GM23248 (cell line): Measurements from ENCODE around the gene LONP2. TPM values are rescaled to one million over a fixed set of nuclear protein-coding genes. Genes with fewer than 3 reads are reported as not detected.

Source experiments
- DNase-seq: peaks from one replicate; pipeline ENCODE4 v3.0.0-alpha.2; 2015
- H2AFZ ChIP-seq: fragments of 200-600 bp; sonication (generic); 2 replicates; pipeline ENCODE4 v1.6.1; 2016; ENCODE audit warnings: antibody characterized with exemption
- H3F3A ChIP-seq: fragments of 200-600 bp; sonication (generic); 2 replicates; pipeline ENCODE4 v1.6.1; 2016; ENCODE audit warnings: mild to moderate bottlenecking, antibody characterized with exemption, mixed run types; ENCODE audit not compliant: insufficient read depth
- H3K27ac ChIP-seq: fragments of 200-600 bp; sonication (generic); 2 replicates; pipeline ENCODE4 v1.5.1; 2016; ENCODE audit warnings: mild to moderate bottlenecking
- H3K27me3 ChIP-seq: fragments of 200-600 bp; sonication (generic); replicated peaks from 2 replicates; pipeline ENCODE4 v1.6.1; 2016; ENCODE audit warnings: mild to moderate bottlenecking; ENCODE audit not compliant: insufficient read depth
- H3K36me3 ChIP-seq: fragments of 200-600 bp; sonication (generic); 2 replicates; pipeline ENCODE4 v1.6.1; 2016; ENCODE audit warnings: low read depth, mild to moderate bottlenecking
- H3K4me1 ChIP-seq: fragments of 200-600 bp; sonication (generic); 2 replicates; pipeline ENCODE4 v1.6.1; 2016; ENCODE audit warnings: mild to moderate bottlenecking; ENCODE audit not compliant: insufficient read depth
- H3K4me2 ChIP-seq: fragments of 200-600 bp; sonication (generic); one replicate; pipeline ENCODE4 v1.6.1; 2016; ENCODE audit warnings: mild to moderate bottlenecking; ENCODE audit not compliant: unreplicated experiment
- H3K4me3 ChIP-seq: fragments of 200-600 bp; sonication (generic); 2 replicates; pipeline ENCODE4 v1.5.1; 2016; ENCODE audit warnings: mild to moderate bottlenecking
- H3K79me2 ChIP-seq: fragments of 200-600 bp; sonication (generic); 2 replicates; pipeline ENCODE4 v1.6.1; 2016; ENCODE audit warnings: mild to moderate bottlenecking; ENCODE audit not compliant: insufficient read depth
- H3K9ac ChIP-seq: fragments of 200-600 bp; sonication (generic); 2 replicates; pipeline ENCODE4 v1.6.1; 2016; ENCODE audit warnings: mild to moderate bottlenecking
- H3K9me2 ChIP-seq: fragments of 200-600 bp; sonication (generic); 2 replicates; pipeline ENCODE4 v1.6.1; 2016; ENCODE audit warnings: mixed run types, mild to moderate bottlenecking, moderate library complexity; ENCODE audit not compliant: insufficient read depth
- H3K9me3 ChIP-seq: fragments of 200-600 bp; sonication (generic); one replicate; pipeline ENCODE4 v1.6.1; 2017; ENCODE audit warnings: low read depth
- H4K20me1 ChIP-seq: fragments of 200-600 bp; sonication (generic); 2 replicates; pipeline ENCODE4 v1.6.0; 2016; ENCODE audit not compliant: insufficient read depth
- EZH2 ChIP-seq: fragments of 200-600 bp; sonication (generic); IDR thresholded peaks from 2 replicates; pipeline ENCODE4 v1.6.1; 2018; ENCODE audit warnings: antibody characterized with exemption, mild to moderate bottlenecking; ENCODE audit not compliant: insufficient read depth, poor library complexity, severe bottlenecking
- EZH2phosphoT487 ChIP-seq: fragments of 200-600 bp; sonication (generic); IDR thresholded peaks from 2 replicates; pipeline ENCODE4 v1.6.1; 2018; ENCODE audit warnings: antibody characterized with exemption, moderate library complexity, mild to moderate bottlenecking, low read depth; ENCODE audit not compliant: insufficient read depth
- WGBS, 2 experiments: methylation state at CpG; one replicate each; pipeline ENCODE4 v1.1.6; 2015 to 2017; ENCODE audit warnings: low lambda C conversion rate in 2 of 2, low coverage in 1 of 2; ENCODE audit errors: missing lambda C conversion rate in 2 of 2; 5-methylcytosine and 5-hydroxymethylcytosine counted together
- in situ Hi-C: fragments of 300-500 bp; cut with MboI; formaldehyde crosslinking; loops from 2 replicates; pipeline ENCODE4 v1.15.0; 2020
- polyA plus RNA-seq: library from polyadenylated mRNA; unstranded; fragments of >200 nt; fragmentation: Nextera tagmentation; extraction: Ambion mirVana; gene quantifications from 2 replicates; pipeline ENCODE4 v1.2.1, GENCODE V29; 2016
- total RNA-seq: library from RNA; depleted of rRNA; stranded (reverse); fragments of >200 nt; shearing (Covaris generic); gene quantifications from 2 replicates; pipeline ENCODE4 v1.2.3, GENCODE V29; 2014

Gene LONP2
- total and polyA plus RNA-seq, 2 experiments from 2014 or later: 46.5 to 53.9 TPM

DNA sequence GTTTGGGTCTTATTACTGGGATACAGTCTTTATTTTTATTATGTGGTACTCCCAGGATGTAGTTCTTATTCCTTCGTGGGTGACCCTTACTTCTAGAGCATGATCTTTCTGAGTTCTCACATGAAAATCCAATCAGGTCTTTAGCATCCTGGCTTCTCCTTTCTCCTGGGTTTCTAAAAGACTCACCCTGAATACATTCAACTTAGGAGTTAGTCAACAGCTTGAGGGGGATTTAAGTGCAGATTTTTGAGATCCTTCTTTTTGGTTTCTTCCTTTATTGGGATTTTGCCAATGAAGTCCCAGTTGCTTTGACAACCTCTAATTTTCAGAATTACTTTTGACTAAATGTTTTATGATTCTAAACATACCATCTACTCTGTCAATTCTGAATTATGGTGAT is 72.9 kb downstream of the LONP2 start:
- Histone ChIP-seq H4K20me1 (no peaks in the 10 kb centered on the region), H3F3A (peaks cover 36% of the 10 kb centered on the region)
- WGBS, 2 experiments: 50 to 67% methylated on average over 1 of the region's 1 CpG

DNA sequence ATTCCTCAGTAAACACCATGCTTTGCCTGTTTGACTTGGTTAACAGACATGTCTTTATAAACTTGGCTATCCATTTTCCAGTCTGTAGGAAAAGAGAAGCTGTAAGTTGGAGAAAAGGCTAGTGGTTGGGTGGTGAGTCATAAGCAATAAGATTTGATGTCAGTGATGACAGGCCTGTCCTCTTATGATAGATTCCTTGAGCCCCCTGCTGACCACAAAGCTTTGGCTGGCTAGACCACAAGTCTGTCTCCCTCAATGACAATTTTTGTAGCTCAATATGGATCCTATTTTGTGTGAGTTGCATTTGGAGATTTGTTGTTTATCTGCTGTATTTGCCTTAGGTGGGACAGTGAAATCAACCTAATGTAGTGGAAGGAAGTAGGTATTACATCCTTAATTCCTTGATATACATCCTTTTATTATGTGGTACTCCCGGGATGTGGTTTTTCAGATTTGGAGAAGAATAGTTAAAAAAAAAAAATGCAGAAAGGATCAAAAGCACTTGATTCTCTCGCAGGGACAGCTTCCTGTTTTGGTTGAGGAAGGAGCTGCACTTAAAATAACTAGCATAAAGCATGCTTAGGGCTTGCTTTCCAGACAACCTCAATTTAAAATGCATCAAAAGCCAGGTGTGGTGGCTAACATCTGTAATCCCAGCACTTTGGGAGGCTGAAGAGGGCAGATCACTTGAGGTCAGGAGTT is 73.7 kb downstream of the LONP2 start:
- Histone ChIP-seq H2AFZ (no peak overlapping the region), H3K27ac (0 out of 2 replicates have a peak overlapping the region, but pooled peaks have one; percentile 7), H3K9me2 (no peaks in the 10 kb centered on the region), H3K4me1 (peaks cover 28% of the 10 kb centered on the region), H3K36me3 (peaks cover 4% of the 10 kb centered on the region; the same call in 1 of the 2 replicates), H4K20me1 (no peaks in the 10 kb centered on the region), H3F3A (peaks cover 38% of the 10 kb centered on the region), H3K9ac (no peak overlapping the region), H3K79me2 (peaks cover 33% of the 10 kb centered on the region), H3K9me3 (no peaks in the 10 kb centered on the region), H3K4me2 (peak overlapping the region; percentile 44), H3K27me3 (no peaks in the 10 kb centered on the region), H3K4me3 (no peak overlapping the region)
- DNase-seq: peak; percentile 54
- in situ Hi-C loops: no loop called here
- TF ChIP-seq EZH2 (no peak), EZH2phosphoT487 (no peak)
- 73 to 93% methylated on average over 2 of the region's 2 CpGs for WGBS, 2 experiments

More for the DNA sequence above, 72.9 kb downstream of the LONP2 start:
- TF ChIP-seq EZH2phosphoT487: no peak
- no peak for TF ChIP-seq EZH2
- Histone ChIP-seq H3K4me2 (no peak overlapping the region), H3K4me3 (no peak overlapping the region), H2AFZ (no peak overlapping the region), H3K9ac (no peak overlapping the region), H3K27ac (0 out of 2 replicates have a peak overlapping the region, but pooled peaks have one; percentile 7), H3K79me2 (peaks cover 39% of the 10 kb centered on the region), H3K27me3 (no peaks in the 10 kb centered on the region), H3K4me1 (peaks cover 26% of the 10 kb centered on the region), H3K36me3 (peaks cover under 1% of the 10 kb centered on the region; the same call in 1 of the 2 replicates), H3K9me3 (no peaks in the 10 kb centered on the region), H3K9me2 (no peaks in the 10 kb centered on the region)
- in situ Hi-C loops: no loop called here
- no peak for DNase-seq

DNA sequence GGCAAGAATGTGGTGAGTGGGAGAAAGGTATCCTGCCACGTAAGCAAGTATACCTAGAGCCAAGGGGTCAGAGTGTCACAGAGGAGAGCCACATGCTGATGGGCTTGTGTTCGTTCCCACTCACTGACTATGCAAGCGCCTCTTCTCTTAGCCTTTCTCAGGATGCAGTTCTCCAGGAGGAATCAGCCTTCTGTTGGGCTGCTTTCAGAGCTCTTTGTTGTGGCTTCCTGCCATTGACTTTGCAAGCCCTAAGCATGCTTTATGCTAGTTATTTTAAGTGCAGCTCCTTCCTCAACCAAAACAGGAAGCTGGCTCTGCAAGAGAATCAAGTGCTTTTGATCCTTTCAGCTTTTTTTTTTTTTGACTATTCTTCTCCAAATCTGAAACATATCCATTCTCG is 74.5 kb downstream of the LONP2 start:
- Histone ChIP-seq H2AFZ (no peak overlapping the region), H3K36me3 (peaks cover 7% of the 10 kb centered on the region; the same call in 1 of the 2 replicates), H3K4me3 (no peak overlapping the region), H4K20me1 (no peaks in the 10 kb centered on the region), H3K9me3 (no peaks in the 10 kb centered on the region), H3K27ac (no peak overlapping the region), H3K4me1 (peaks cover 31% of the 10 kb centered on the region), H3K4me2 (no peak overlapping the region), H3K9ac (no peak overlapping the region), H3K79me2 (peaks cover 32% of the 10 kb centered on the region), H3K27me3 (no peaks in the 10 kb centered on the region), H3F3A (peaks cover 38% of the 10 kb centered on the region), H3K9me2 (no peaks in the 10 kb centered on the region)
- TF ChIP-seq EZH2phosphoT487: no peak
- in situ Hi-C loops: no loop called here
- DNase-seq: no peak
- 96% methylated on average over 4 of the region's 4 CpGs for WGBS, 2 experiments

DNA sequence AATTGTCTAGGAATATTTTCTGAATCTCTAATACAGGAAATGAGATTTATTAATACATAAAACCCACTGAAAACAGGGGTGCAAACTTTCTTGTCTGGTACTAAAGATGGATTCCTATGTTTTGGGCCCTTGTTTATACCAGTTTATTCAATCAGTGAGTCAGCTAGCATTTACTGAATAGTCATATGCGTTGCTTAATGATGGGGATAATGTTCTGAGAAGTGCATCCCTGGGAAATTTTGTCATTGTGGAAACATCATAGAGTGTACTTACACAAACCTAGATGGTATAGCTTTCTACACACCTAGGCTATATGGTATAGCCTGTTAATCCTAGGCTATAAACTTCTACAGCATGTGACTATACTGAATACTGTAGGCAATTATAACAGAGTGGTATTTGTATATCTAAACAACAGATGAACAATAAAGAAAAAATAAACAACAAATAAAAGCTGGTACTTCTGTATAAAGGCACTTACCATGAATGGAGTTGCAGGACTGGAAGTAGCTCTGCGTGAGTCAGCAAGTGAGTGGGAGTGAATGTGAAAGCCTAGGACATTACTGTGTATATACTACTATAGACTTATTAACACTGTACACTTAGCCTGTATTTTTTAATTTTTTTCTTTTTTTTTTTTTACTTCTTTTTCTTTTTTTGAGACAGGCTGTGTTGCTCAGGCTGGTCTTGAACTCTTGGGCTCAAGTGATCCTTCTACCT is 77.4 kb downstream of the LONP2 start:
- in situ Hi-C loops: no loop called here
- Histone ChIP-seq H3K9ac (peak overlapping the region; percentile 28; the same call in 1 of the 2 replicates), H3K27me3 (no peaks in the 10 kb centered on the region), H3K4me1 (peaks cover 40% of the 10 kb centered on the region), H3K4me3 (no peak overlapping the region), H3K27ac (peak overlapping the region; percentile 75), H3K9me3 (no peaks in the 10 kb centered on the region), H3F3A (peaks cover 50% of the 10 kb centered on the region), H4K20me1 (no peaks in the 10 kb centered on the region), H3K4me2 (peak overlapping the region; percentile 17), H3K9me2 (no peaks in the 10 kb centered on the region), H2AFZ (no peak overlapping the region), H3K36me3 (peaks cover 7% of the 10 kb centered on the region; the same call in 1 of the 2 replicates), H3K79me2 (peaks cover 30% of the 10 kb centered on the region)
- peak; percentile 81 for DNase-seq
- 37 to 38% methylated on average over 2 of the region's 2 CpGs for WGBS, 2 experiments
- TF ChIP-seq EZH2phosphoT487 (no peak), EZH2 (no peak)
